Activated CD4-positive, CD25-positive, alpha-beta regulatory T cell (primary cell): ENCODE results near the gene EMD.
"Not testable (repeated sequence)": the region's sequence is repeated elsewhere in the genome, so short reads cannot be mapped to it uniquely, and the experiment has no call there.

ENCODE experiments used
- DNase-seq, 4 experiments: peaks; one replicate each; lab custom pipeline; 2025; lab: John Stamatoyannopoulos, UW

Gene EMD

DNA sequence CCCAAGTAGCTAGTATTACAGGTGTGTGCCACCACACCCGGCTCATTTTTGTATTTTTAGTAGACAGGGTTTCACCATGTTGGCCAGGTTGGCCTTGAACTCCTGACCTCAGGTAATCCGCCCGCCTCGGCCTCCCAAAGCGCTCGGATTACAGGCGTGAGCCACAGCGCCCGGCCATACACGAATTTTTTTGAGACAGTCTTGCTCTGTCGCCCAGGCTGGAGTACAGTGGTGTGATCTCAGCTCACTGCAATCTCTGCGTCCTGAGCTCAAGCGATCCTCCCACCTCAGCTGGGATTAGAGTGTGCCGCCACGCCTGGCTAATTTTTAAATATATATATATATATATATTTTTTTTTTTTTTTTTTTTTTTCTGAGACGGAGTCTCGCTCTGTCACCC lies 17.3 kb downstream of the EMD start:
- DNase-seq = not testable (repeated sequence)

DNA sequence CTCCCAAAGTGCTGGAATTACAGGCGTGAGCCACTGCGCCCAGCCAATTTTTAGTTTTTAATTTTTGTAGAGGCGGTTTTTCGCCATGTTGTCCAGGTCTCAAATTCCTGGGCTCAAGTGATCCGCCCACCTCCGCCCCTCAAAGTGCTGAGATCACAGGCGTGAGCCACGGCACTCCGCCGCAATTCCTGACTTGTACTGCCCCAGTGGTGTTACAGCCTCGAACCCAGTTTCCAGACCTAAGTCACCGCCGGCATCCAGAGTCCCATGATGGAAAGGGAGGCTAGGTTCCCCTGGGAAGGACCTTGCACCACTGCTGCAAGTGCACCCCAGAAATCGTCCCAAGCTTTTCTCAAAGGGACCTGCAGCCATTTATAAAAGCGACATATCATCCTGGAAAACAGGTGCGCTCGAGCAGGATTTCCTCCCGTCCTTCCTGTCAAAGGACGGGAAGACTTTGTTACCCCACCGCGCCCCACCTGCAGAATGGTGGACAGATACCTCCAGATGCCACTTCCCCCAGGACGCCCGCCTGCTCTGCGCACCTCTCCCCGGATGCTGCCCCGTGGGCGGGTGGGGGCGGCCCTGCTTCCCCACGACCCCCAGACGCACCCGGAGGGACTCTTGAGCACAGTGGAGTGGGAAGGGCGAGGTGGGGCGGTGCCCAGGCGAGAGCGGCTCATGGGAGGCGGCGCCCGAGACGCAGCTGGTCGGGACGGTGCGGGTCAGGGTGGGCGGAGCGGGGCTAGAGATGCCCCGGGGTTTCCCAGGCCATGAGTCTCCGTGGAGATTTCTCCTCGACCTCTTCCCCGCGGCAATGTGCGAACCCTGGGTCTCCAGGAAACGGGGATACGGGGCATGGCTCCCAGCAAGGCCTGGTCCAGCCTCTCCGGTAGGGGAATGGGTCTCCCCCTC lies 18.1 kb downstream of the EMD start:
- peak in 3 of 4 experiments; percentile 19 to 50 (median 45) for DNase-seq

DNA sequence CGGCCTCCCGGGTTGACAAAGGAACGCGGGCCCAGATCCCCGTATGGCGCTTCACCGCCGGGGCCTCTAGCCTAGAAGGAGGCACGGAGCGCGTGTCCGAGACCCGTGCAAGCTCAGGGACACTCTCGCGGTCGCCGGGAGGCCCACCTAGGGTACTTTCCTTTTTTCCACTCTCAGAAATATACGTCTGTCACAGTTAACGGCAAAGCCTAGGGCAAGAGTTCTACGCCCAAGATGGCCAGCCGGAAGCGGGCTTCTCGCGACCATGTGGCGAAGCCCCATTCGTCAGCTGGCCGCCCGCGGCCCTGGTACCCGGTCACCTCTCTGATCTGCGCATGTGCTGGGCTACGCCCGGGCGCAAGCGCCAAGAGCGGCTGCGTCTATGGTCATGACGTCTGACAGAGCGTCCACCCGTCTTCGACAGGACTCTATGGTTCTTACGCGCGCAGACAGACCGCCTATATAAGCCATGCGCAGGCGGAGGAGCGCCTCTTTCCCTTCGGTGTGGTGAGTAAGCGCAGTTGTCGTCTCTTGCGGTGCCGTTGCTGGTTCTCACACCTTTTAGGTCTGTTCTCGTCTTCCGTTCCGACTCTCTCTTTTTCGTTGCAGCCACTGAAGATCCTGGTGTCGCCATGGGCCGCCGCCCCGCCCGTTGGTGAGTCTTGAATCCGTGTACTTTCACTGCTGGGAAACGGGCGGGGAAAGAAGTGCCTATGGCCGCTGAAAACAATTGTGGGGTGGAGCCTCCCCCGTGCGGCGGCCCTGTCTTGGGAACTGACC lies 19.0 kb downstream of the EMD start, which contains the start of gene RPL10:
TSS of gene RPL10 (plus strand) at position 490 of the 780 bp plus-strand sequence. CDS start at position 633, 143 bp downstream.
- DNase-seq = peak; percentile 66 to 80 (median 74)

DNA sequence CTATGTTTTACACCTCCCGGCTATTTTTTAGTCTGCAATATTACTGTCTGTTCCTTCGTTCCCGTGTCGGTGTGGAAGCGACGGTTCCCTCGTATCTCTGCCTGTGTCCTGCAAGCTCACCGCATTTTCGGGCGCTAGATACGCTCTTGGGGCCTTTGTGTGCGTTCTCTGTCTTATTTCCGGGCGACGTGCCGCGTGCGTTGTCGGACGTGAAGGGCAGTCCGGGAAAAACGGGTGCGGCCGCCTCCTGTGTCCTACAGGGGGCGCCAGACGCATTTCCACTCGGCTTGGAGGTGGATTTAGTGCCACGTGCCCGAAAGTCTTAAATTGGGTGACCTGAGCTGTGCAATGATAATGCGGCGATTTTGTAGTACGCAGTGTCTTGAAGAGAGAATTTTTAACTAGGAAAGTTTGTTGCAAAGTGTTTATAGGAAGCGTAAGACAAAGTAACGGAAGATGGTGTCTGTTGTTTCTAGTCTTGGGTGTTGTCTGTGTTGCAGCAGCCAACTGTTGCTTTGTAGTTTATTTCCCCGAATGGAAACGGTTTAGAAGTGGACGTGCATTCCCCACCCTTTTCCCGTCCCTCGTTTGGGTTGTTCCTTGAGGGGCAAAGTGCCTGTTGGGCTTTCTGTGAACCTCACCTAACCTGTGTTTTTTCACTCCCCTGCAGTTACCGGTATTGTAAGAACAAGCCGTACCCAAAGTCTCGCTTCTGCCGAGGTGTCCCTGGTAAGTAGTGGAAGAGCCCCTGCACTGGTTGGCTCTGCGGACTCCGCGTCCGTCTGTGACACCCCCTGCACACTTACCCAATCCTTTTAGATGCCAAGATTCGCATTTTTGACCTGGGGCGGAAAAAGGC lies 19.8 kb downstream of the EMD start:
- DNase-seq = peak; percentile 68 to 69 (median 69)

DNA sequence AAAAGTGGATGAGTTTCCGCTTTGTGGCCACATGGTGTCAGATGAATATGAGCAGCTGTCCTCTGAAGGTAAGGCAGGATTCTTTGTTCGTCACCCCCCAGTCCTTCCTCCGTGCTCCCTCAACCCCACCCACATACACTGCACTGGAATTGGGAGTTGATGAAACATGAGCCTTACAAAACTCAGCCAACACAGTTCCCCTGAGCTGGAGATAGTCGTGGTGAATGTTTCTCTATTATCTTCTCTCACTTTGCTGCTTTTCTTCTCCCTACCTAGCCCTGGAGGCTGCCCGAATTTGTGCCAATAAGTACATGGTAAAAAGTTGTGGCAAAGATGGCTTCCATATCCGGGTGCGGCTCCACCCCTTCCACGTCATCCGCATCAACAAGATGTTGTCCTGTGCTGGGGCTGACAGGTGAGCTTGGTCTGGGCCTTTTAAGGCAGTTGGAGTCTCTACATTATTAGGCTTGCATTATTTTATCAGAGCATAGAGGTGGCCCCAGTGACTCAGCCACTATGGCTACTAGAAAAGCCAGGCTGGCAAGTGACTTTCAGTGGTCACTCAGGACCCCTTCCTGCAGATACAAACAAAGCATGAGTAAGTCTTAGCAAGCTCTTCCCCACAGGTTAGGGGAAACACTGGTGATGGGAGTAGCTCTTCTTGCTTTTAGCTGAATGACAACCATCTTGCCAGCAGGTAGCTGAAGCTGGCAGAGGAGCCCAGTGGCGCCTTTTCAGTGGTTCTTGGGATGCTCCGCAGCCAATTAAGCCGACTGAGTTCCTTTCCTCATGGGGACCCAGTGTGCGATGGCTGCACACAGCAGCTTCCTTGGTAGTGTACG lies 20.7 kb downstream of the EMD start:
- peak in 1 of 4 experiments; percentile 15 for DNase-seq

DNA sequence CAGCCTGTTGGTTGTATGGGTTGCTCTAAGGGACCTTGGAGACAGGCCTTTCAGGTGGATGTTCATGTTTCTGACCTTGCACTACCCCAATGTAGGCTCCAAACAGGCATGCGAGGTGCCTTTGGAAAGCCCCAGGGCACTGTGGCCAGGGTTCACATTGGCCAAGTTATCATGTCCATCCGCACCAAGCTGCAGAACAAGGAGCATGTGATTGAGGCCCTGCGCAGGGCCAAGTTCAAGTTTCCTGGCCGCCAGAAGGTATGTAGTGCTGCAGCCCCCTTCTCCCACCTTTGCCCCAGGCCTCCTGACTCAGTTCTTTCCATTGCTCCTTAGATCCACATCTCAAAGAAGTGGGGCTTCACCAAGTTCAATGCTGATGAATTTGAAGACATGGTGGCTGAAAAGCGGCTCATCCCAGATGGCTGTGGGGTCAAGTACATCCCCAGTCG lies 21.3 kb downstream of the EMD start:
- not testable (repeated sequence) for DNase-seq

DNA sequence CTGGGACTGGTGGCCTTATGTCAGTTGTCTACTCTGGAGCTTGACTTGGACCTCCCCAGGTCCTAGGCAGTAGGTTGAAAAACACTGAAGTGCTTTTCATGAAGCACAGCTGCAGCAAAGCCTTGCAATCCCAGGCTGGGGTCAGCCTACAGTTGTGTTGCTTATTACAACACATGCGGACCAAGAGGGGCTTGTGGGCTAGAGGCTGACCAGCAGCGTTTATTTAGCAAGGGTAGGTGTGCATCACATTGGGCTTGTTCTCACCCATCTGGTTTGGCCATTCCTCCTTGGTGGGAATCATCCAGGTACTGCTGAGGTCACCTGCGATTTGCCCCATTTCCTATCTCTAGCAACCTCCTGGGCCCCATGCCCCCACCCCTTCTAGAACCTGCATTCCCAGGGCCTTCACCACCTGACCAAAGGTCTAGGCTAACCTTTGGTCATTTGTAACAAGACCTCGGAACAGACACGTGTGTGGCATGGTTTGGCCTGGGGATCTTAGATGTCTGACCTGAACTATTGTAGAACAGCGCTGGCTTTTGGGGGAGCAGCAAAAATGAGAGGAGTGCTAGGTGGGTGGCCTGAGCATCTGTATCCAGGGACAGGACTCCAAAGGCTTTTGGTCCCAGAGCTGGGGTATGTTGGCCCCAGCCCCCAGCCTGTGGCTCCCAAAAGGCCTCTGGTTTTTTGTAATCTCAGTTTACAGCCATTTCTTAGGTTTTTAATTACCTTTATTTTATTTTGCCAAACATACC lies 22.1 kb downstream of the EMD start:
- DNase-seq = no peak

DNA sequence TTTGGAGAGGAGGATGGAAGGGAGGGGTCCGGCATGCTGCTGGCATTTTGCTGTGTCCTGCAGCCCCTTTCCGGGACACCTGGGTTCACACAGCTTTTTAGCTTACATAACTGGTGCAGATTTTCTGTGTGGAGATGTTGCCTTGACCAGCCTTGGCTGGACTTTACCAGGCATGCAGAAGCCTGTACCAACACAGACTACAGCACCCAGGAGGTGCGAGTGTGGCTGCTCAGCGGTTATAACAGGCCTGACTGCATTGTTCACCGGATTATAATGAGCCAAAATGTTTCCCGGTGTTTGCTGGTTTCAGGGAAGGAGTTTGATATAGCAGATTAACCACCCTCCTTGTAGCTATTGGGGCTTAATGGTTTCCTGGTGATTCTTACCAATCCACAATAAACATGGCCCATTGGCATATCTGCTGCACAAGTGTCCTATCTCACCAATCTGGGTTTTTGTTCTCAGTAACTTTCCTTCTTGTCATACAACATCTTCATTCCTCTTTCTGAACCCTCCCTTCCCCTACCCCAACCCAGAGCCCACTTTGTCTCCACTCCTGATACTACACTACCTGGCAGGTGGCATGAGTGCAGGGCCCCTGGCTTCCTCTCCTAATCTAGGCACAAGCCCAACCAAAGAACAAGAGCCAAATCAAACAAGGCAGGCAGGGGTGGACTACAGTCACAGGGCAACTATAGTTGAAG lies 23.0 kb downstream of the EMD start:
- no peak for DNase-seq

DNA sequence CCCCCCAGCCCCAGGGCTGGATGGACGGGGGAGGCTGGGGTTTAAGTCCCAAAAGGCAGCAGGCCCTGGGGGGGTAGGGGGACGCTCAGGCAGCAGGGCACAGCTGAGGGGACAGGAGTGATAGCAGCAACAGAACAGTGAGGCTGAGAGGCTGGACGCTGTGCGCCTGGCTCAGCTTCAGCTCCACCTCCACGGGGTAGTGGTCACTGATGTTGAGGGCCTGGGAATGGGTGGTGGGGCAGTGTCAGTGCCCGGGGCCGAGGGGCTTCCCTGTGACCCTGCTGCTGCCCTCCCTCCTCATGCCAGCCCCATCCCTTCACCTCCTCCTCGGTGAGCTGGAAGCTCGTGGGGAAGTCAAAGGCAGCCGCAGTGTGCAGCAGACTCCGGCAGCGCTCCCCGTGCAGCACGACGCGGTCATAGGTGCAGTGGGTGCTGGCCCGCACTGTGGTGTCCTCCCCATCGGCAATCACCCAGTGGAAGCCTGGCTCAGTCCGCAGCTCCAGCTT lies 23.6 kb downstream of the EMD start:
- DNase-seq = no peak

DNA sequence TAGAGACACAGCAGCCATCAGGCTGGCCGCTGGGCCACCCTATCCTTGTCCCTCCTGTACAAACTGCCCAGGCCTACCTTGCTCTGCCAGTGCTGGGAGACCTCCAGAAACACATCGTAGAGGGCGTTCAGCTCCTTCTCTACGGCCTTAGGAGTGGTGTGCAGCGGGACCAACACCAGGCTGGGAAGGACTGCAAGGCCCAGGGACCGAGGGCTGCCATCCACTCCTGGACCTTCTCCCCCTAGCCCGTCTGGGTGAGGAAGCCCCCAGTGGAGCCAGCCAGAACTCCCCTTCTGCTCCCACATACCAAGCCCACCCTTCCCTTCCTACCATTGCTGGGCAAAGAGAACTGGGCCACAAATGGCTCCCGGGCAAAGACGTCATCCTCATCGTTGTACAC lies 24.1 kb downstream of the EMD start:
- DNase-seq = no peak

DNA sequence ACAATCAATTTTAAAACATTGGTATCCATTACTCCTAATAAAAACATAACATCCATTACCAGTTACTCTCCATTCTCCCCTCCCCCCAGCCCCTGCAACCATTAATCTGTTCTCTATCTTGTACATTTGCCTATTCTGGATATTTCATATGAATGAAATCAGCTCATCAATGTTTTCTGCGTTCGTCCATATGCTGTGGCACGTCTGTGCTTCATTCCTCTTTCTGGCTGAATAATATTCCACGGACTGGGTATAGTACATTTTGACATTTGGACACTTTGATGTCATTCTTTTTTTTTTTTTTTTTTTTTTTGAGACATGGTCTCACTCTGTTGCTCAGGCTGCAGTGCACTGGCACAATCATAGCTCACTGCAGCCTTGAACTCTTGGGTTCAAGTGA lies 24.8 kb downstream of the EMD start:
- no peak for DNase-seq

DNA sequence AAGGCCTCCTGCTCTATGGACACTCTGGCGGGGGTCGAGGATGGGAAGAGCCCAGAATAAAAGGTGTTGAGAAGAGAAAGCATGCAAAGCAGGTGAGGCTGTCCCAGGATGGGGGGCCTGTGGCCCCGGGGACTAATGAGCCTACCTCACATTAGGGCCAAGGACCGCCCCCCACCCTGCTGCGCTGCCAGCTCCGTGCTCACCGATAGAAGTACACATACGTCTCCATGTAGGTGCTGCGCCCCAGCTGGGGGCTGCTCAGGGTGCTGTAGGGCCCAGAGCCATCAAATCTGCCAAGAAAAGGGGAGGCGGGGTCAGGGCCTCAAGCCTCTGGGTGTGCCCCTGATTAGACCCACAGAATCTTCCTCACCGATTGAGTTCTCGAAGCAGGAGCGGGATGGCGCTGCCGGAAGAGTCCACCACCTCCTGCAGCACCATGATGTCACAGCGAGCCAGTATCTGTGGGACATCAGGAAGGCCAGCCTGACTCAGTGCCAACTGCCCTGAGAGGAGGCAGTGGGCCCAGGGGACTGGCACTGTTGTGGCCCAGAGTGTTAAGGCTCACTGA lies 25.6 kb downstream of the EMD start:
- no peak for DNase-seq

DNA sequence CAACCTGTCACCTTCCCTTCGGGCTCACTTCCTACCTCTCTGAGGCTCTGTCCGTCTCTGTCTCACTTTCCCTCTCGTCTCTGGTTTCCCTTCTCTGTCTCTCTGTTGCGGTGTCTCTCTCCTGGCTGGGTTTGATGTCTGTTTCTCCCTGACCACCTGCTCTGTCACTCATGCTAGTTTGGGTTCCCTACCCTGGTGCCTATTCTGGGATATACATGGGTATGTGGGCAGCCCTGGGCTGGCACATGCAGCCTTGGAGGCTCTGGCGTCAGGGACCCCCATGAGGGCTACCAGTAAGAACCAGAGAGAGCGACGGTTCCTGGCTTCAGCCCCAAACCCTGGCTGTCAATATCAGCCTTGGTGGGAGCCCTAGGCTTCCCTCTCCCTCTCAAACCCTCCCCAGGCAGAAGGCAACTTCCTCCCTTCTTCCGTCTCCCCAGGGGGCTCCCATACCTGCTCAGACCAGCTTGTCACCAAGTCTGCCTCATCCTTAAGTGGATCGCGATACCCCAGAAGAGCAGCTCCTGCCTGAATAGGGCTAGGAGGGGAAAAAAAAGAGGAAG lies 29.6 kb downstream of the EMD start:
- DNase-seq = no peak

DNA sequence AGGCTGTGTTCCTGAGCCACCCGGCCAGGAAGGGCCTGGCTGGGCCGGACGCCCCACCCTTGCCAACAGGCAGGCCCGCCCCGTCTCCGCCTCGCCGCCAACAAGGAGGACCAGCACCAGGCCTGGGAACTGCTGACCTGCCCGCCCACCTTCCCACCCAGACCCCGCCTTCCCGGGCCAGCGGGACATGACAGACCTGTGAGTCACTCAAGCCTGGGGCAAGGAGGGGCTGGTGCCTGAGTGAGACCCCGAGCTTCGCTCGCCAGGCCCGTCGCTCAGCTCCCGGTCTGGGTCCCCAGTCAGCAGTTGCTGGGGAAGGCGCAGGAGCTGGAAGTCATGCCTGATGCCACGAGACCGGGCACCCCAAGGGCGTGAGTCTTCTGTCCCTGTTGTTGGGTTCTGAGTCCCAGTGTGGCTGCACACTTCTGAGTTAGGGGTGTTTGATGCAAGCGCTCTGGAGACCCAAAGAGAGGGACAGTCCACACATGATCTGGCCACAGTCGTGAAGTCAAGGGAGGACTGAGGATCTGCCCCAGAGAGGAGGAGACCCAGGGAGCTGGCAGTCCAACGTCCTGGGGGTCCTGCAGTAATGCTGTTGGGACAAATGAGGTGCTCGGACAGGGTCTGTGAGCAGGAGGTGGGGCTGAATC lies 30.3 kb downstream of the EMD start, which contains the start of gene DNASE1L1:
TSS of gene DNASE1L1 (minus strand) at position 33 of the 650 bp plus-strand sequence. CDS start 3,686 bp downstream, outside the sequence.
- no peak for DNase-seq

DNA sequence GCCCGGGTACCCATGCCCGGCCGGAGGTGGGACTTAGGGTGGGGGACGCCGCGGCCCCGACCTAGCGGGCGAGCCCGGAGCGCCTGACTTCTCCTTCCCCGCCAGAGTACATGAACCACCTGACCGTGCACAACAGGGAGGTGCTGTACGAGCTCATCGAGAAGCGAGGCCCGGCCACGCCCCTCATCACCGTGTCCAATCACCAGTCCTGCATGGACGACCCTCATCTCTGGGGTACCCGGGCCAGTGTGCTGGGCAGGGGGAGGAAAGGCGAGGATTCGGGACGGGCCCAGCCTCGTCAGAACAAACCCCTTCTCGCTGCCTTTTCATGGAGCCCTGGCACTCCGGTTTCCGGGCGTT lies 32.9 kb downstream of the EMD start:
- peak in 1 of 4 experiments; percentile 30 for DNase-seq

DNA sequence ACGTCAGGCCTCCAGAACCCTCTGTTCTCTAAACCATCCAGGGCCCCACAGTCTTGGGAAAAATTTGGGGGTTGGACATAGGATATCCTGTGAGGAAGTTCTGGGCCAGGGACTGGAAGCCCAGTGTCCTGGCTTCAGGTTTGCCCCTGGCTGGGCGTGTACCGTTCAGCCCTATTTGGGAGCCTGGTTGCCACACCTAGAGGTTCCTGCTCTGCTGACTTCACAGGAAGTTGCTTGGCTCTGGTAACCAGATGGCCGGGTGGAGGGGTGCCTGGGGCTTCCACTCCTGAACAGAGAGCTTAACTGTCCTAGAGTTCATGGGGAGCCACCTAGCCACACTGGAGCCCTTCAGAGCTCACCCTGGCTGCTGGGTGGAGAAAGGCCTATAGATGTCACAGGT lies 33.4 kb downstream of the EMD start:
- DNase-seq = peak in 1 of 4 experiments; percentile 14

DNA sequence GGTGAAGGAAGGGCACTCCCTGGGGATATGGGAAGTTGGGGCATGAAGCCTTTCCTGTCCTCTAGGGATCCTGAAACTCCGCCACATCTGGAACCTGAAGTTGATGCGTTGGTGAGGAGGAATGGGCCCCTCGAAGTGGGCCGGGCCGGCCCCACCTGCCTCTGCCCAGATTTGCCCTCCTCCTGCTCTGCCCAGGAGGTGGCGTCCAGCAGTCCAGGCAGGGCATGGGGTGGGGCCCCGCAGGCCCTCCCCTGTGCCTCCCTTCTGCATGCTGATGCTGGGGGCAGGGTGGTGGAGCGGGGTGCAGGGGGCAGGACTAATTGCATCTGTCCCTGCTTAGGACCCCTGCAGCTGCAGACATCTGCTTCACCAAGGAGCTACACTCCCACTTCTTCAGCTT lies 34.0 kb downstream of the EMD start:
- DNase-seq = no peak

DNA sequence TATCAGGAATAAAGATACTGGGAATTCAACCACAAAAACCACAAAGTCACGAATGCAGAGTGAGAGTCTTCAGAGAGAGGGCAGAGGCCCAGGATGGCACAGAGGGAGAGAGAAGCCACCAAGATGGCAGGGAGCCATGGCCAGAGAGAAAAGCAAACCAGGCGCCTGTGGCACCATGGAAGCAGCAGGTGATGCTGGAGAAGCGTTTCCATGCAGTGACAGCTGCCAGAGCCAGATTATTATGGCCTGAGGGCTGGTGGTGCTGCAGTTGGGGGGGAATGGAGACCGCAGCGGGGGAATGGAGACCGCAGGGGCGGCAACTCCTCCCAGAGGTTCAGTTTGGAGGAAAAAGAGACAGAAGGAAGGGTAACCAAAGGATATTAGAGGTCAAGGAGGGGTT lies 38.1 kb downstream of the EMD start:
- no peak for DNase-seq
